NCI-H2227 treated with DMSO at 0.1 percent for 48 hours (cell line): ENCODE data around the gene AQP1.

Experiments
- DNase-seq: peaks from one replicate; lab custom pipeline; 2025; lab: John Stamatoyannopoulos, UW

AQP1 gene

GRCh38 chr7:30911561-30911969, at the start of gene AQP1:
AQP1 (plus strand) TSS chr7:30911853; CDS start chr7:30911910, 57 bp downstream.
- DNase-seq: no peak

DNA sequence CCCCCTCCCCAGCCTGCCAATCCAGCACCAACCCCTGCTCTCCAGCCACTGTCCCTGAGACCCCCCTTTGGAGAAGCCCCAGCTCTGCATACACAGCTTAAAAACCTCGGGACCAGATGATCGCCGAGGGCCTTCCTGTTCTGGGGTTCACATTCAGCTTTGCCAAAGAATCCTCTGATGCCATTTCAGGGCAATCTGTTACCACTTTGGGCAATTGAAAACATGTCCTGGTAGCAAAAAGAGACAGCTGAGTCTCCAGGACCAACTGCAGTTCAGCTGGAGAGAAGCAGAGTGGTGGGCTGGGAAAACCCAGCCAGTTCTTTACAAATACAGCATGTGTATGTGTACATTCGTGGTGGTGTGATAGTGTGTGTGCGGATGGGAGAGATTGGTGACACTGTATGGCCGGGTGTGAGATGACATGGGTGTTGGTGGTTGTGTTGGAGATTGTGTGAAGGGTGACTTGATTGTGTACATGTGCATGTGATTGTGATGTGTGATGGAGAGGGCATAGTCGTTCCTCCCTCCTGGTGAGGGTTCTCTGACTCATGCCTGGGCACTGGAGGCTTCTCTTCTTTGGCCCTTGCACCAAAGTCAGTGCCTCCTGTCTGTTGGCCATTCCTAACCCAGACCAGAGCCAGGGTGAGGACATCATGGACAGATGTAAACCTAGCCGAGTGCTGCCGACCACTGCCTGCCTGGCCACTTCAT, 48.5 kb upstream of the AQP1 start:
- DNase-seq: no peak

DNA sequence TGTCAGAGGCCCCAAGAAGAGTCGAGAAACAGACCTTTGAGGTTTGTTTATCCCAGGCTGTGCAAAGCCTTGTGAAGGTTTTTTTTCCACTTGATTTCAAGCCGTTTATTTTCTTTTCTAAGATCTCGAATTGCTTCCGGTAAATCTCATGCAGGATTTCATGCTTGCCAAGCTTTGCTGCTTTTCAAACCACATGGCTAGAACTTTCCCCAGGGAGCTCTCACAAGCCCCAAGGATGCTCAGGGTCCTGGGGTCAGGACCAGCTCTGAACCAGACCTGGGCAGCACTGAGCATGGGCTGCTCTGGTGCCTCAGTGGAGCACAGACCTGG, 48.0 kb upstream of the AQP1 start:
- no peak for DNase-seq

DNA sequence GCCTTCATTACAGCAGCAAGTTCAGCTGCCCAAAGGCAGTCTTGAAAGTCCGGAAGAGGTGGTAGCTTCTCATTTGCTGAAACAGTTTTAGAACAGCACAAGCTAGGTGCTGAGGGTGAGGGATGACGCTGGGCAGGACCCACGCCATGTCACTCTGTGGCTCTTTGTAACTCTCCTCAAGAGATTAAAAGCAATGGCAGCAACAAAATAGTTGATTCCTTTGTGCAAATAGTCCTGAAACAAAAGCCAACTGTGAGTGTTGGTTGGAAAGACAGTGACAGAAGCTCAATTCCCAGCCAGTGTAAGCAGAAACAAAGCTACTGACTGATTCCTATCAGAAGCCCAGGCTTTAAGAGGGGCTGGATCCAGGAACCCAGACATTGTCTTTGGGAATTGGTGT, 47.6 kb upstream of the AQP1 start:
- DNase-seq: no peak

- DNase-seq: no peak
Measured at GRCh38 chr7:30865076-30865475, 46.6 kb upstream of the AQP1 start.

- no peak for DNase-seq
Measured at GRCh38 chr7:30865821-30866220, 45.8 kb upstream of the AQP1 start.

DNA sequence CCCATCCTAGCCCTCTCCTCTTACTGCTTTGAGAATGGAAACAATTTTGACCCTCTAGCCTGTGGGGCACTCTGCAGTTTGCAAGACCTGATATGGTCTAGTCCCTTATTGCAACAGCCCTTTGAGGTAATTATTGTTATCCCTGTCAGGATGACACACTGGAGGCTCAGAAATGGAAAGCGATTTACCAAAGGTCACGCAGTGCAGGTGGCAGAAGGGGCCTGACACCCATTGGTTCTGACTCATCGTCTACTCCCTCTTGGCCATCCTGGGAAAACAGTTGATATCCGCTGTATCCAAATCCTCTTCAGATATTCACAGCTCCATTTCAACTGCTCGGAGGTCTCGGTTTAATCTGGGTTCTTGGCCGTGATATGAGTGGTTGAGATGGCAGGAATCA, 44.7 kb upstream of the AQP1 start:
- DNase-seq: no peak

DNA sequence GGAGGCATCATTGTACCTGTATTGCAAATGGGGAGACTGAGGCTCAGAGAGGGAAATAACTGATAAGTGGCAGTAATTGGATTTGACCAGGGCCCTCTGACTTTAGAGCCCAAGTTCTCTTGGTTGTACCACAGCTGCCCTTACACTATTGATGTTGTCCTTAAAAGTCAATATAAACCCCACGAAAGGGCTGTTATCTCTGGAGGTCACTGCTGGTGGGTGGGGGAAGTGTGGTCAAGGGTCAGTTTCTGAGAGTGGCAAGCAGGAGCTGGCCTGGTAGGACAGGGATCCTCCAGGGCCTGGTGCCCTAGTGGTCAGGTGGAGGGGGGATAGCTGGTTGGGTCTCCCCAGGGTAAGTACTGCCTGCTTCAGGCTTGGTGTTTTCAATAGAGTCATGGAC, 44.2 kb upstream of the AQP1 start:
- no peak for DNase-seq

DNA sequence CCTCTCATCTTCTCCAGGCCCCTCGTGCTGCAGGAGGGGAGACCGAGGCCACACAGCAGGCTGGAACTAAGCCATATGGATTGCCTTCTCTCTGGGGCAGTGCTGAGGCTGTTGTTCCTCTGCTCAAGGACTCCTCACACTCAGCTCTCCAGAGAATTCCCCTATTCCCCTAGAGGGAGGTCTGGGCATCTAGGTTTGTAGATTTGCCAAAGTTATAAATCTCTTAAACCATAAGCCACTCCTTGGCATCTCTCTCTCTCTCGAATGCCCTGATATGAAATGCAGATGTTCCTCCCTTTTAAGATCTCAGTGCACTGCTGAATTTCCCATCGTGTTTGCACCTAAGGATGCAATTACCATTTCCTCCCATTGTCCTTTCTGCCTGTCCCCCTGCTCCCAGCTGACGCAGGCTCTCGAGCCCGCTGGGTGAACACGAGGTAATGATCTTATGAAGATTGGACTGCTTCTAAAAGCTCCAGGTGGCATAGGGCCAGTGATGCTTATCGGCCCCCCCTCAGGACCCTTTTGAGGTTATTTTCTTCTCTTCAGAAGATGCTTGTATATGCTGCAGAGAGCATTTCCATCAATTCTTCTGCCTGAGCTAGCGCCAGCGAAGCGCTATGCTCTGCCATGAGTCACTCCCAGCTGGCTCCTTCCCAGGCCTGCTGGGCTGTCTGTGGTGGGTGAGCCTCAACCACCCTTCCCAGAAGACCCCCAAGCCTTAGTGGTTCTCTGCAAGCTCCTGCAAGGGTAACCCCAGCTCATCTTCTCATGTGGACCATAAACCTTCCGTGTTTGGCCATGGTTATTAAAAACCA, 41.6 kb upstream of the AQP1 start:
- DNase-seq: peak; percentile 40

GRCh38 chr7:30870821-30871518, 40.7 kb upstream of the AQP1 start:
- DNase-seq: no peak

GRCh38 chr7:30871655-30872054, 40.0 kb upstream of the AQP1 start:
- DNase-seq: no peak

DNA sequence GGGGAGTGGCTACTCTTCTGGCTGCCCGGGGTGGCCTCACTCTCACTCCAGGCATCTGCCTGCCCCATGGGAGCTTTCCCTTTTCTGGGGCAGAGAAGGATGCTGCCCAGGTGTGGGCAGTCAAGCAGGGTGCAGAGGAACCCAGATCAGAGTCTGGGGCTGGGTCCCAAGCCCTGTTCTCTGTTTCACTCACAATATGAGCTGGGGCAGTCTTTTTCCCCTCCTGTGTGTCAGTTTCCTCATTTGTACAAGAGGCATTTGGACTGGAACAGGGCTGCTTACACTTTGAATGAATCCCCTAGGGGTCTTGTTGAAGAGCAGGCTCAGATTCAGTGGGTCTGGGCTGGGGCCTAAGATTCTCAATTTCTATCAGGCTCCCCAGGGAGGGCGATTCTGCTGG, 38.4 kb upstream of the AQP1 start:
- no peak for DNase-seq

DNA sequence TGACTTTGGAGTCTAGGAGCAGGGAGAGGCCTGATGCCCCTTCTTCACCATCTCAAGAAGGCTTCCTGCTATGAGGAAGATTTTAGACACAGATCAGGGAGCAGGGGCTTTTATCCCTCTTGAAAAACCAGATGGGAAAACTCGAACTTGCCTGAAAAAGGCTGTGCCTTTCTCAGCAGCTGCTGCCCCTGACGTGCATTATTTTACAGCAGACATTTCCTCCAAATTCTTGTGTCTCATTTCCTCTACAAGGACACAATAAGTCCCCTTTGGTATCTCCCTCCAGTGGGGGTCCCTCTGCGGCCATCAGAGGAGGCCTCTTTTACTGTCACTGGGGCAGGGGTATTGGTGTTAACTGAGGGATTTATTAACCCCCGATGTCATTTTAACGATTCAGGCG, 38.0 kb upstream of the AQP1 start:
- DNase-seq: no peak

DNA sequence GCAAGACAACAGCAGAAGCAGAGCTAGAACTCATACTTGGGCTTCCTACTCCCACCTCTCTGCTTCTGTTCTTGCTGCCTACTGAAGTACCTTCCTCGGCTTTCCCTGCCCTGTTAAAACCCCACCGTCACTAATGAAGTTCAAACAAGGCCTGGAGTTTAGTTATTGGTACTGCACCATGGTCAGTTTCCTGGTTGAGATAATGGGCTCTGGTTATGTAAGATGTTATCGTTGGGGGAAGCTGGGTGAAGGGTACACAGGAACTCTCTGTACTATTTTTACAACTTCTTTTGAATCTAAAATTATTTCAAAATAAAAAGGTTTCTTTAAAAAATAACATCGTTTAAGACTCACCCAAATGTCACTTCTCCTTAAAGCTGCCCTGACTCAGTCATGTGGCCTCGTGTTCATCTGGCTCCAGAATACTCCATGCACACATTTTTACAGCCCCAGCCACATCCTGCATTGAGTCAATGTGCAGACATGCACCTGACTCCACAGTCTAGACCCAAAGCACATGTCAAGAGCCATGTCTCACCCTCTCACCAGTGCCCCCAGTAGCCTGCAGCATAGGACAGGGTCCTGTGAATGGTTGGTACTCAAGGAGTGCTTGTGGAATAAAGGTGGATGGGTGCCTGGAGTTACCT, 36.9 kb upstream of the AQP1 start:
- no peak for DNase-seq

GRCh38 chr7:30877015-30877769, 34.5 kb upstream of the AQP1 start:
- DNase-seq: no peak

DNA sequence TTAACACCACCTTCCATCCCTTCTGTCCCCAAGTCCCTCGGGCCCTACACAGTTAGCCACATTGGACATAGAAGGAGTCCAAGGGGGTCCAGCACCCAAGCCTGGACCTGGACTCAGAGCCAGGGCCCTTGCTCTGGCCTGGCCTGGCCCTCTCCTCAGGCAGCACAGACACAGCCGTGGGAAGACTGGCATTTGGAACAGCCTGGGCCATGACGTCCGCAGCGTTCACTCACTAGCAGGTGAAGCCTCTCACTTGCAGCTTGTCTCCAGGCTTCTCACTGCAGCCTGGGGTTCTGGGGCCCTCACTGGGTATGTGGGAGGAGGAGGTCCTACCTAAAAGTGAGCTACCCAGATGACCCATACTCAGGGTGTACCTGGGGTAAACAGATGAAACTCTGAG, 33.7 kb upstream of the AQP1 start:
- DNase-seq: no peak

DNA sequence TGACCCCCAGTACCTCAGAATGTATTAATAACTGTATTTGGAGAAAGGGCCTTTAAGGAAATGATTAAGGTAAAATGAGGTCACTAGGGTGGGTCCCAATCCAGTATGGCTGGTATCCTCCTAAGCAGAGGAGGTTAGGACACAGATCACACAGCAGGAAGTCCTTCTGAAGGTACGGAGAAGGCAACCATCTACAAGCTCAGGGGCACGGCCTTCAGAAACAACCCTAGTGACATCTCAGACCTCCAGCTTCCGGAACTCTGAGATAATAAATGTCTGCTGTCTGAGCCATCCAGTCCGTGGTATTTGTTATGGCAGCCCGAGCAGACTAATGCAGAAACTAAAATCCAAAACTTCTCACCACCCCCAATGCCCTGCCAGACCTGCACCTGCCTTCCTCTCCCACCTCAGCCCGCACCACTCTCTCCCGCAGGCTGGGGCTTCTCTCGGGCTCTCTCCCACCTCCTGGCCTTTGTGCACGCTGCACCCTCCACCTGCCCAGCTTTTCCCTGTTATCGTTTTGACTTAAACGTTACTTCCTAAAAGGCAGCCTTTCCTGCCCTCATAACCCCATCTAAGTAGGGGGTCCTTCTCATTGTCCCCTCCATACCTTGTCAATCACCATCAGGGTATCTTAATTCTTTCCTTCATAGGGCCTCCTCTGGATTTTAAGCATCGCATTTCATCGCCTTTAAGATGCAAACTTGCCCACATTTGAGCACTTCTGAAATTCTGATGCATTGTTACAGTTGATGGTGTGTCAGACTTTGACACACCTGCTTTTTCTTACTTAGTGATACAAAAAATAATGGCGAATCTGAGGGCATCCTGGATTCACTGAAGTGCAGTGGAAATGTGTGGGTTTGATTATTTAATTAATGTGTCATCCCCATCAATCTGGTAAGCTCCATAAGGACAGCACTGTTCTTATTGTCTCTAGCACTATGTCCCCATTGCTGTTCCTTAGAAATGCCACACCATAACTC, 32.2 kb upstream of the AQP1 start:
- no peak for DNase-seq

GRCh38 chr7:30880125-30880720, 31.4 kb upstream of the AQP1 start:
- no peak for DNase-seq

GRCh38 chr7:30880941-30881340, 30.7 kb upstream of the AQP1 start:
- no peak for DNase-seq

DNA sequence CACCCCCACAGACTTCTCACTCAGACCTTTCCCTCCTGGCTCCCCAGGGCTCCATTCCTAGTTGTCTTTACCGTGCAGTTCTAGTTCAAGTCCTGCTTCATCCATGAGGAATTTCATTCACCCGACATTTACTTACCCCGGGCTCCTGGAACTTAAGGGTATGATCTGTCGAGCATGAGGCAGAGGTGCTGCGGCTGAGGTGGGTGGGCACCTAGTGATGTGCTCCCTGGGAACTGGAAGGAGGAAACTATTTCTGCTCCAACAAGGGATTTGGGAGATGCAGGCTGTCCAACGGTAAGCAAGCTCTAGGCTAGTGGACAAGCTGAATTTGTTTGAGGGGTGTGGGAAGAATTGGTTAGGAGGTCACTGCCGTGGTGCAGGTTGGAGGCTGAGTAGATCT, 30.2 kb upstream of the AQP1 start:
- DNase-seq: no peak
